DLD1 (cell line): ENCODE measurements around the gene CCDC85A.

Experiments
- in situ Hi-C: cut with HindIII; loops from 2 replicates; pipeline ENCODE4 v1.10.0; 2017; ENCODE audit warnings: low sequenced_read_pairs

The CCDC85A gene

GRCh38 chr2:56348392-56349210, 164.8 kb downstream of the CCDC85A start:
- in situ Hi-C loops = no loop called here

GRCh38 chr2:56357655-56358295, 174.0 kb downstream of the CCDC85A start:
- in situ Hi-C loops = no loop called here

- in situ Hi-C loops = no loop called here
Observed at GRCh38 chr2:56361844-56362243, 178.1 kb downstream of the CCDC85A start.

- in situ Hi-C loops = no loop called here
Observed at GRCh38 chr2:56364902-56365301, 181.1 kb downstream of the CCDC85A start.

- in situ Hi-C loops = no loop called here
Observed at GRCh38 chr2:56369316-56369715, 185.5 kb downstream of the CCDC85A start.

- in situ Hi-C loops = no loop called here
Observed at GRCh38 chr2:56372071-56372656, 188.4 kb downstream of the CCDC85A start.

GRCh38 chr2:56375251-56375650, 191.5 kb downstream of the CCDC85A start:
- in situ Hi-C loops = no loop called here

GRCh38 chr2:56376699-56377665, 193.2 kb downstream of the CCDC85A start:
- in situ Hi-C loops = no loop called here

- in situ Hi-C loops = no loop called here
Observed at GRCh38 chr2:56379066-56379465, 195.3 kb downstream of the CCDC85A start.

- in situ Hi-C loops = no loop called here
Observed at GRCh38 chr2:56380861-56381260, 197.1 kb downstream of the CCDC85A start.

GRCh38 chr2:56382466-56382865, 198.7 kb downstream of the CCDC85A start:
- in situ Hi-C loops = no loop called here

- in situ Hi-C loops = no loop called here
Observed at GRCh38 chr2:56386657-56387056, 202.9 kb downstream of the CCDC85A start.

GRCh38 chr2:56390644-56391043, 206.9 kb downstream of the CCDC85A start:
- in situ Hi-C loops = no loop called here

- in situ Hi-C loops = no loop called here
Observed at GRCh38 chr2:56410140-56410539, 226.3 kb downstream of the CCDC85A start.

- in situ Hi-C loops = no loop called here
Observed at GRCh38 chr2:56416500-56417176, 232.8 kb downstream of the CCDC85A start.
